Measurements from ENCODE around the gene SLC26A1.
"Not testable (repeated sequence)": the region's sequence is repeated elsewhere in the genome, so short reads cannot be mapped to it uniquely, and the experiment has no call there.

Gene SLC26A1

DNA sequence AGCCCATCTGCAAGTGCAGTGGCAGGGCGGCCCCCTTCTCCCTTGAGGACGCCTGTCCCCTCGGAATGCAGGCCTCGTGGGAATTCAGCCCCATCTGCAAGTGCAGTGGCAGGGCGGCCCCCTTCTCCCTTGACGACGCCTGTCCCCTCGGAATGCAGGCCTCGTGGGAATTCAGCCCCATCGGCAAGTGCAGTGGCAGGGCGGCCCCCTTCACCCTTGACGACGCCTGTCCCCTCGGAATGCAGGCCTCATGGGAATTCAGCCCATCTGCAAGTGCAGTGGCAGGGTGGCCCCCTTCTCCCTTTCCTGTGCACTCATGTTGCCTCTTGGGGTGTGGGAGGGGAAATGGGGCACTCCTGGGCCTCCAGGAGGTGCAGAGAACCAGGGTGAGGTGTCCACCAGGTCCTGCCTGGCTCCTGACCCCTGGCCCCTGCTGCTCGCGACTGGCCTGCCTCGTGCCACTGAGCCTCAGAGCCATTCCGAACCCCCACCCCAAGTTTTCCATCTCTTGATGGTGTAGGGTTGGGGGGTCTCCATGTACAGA lies 6.8 kb upstream of the SLC26A1 start:
- no peaks in the 10 kb centered on the region for H3K4me1 ChIP-seq (ENCODE audit: insufficient read depth, low read length)
- H3K9ac ChIP-seq (ENCODE audit: low read length), result no peak overlapping the region
- no peak overlapping the region for H3K4me3 ChIP-seq (ENCODE audit: low read depth in 1 of 2, low read length in 2 of 2)
- H3K36me3 ChIP-seq (ENCODE audit: insufficient read depth, low read length), result no peaks in the 10 kb centered on the region
- H3K27me3 ChIP-seq (ENCODE audit: control insufficient read depth in 1 of 2, insufficient read depth in 2 of 2, low read length in 2 of 2), result peaks cover 31 to 78% of the 10 kb centered on the region in 2 donors
- H3K27ac ChIP-seq (ENCODE audit: low read depth, low read length), result no peak overlapping the region
- no peaks in the 10 kb centered on the region for H3K9me3 ChIP-seq (ENCODE audit: low read length)

DNA sequence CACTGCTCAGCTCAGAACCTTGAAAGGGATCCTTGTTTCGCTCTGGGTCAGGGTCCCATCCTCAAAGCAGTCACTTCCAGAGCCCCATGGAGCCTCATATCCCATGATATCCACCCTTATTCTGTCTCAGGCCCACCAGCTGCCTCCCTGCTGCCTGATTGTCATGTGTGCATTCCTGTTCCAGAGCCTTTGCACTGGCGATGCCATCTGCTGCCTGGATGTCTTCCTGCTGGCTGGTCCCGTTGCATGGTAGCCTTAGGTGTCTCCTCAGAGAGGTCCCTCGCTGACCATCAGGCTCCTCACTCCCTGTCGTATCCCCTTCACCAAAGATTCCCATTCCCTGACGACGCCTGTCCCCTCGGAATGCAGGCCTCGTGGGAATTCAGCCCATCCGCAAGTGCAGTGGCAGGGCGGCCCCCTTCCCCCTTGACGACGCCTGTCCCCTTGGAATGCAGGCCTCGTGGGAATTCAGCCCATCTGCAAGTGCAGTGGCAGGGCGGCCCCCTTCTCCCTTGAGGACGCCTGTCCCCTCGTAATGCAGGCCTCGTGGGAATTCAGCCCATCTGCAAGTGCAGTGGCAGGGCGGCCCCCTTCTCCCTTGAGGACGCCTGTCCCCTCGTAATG lies 6.1 kb upstream of the SLC26A1 start:
- not testable (repeated sequence) for H3K27ac ChIP-seq (ENCODE audit: low read depth, low read length); H3K9ac ChIP-seq (ENCODE audit: low read length); H3K4me3 ChIP-seq (ENCODE audit: low read depth in 1 of 2, low read length in 2 of 2); H3K4me1 ChIP-seq (ENCODE audit: insufficient read depth, low read length); H3K9me3 ChIP-seq (ENCODE audit: low read length); H3K36me3 ChIP-seq (ENCODE audit: insufficient read depth, low read length)
- H3K27me3 ChIP-seq (ENCODE audit: control insufficient read depth in 1 of 2, insufficient read depth in 2 of 2, low read length in 2 of 2), result peaks cover 27 to 72% of the 10 kb centered on the region in 2 donors

DNA sequence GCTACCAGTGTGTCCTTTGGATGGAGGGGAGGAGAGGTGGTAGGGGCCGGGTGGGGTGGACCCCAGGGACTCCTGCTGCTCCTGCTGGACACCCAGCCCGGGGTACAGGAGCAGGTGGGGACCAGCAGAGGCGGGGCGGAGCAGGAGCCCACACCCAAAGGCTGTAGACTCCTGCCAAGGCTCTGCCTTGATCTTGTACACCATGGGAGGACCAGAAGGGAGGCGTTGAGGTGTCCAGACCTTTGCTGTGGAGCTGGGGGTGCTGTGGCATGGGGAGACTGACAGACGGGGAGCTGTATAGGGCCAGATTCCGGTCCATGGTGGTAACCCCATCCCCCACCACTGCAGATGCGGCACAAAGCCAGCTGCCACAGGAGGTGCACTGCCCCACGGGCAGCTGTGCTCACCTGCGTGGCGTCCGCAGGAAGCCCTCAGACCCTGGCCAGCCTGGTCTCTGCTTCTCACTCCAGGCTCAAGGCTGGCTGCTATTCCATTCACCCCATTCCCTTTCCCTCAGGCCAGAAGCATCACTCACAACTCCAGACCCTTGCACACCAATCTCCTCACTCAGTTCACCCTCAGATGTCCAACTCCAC lies 5.0 kb upstream of the SLC26A1 start:
- Histone ChIP-seq H3K9me3 (ENCODE audit: low read length) (no peaks in the 10 kb centered on the region), H3K36me3 (ENCODE audit: insufficient read depth, low read length) (no peaks in the 10 kb centered on the region), H3K27ac (ENCODE audit: low read depth, low read length) (no peak overlapping the region), H3K4me3 (ENCODE audit: low read depth in 1 of 2, low read length in 2 of 2) (no peak overlapping the region), H3K27me3 (ENCODE audit: control insufficient read depth in 1 of 2, insufficient read depth in 2 of 2, low read length in 2 of 2) (peaks cover 20 to 62% of the 10 kb centered on the region in 2 donors), H3K9ac (ENCODE audit: low read length) (no peak overlapping the region), H3K4me1 (ENCODE audit: insufficient read depth, low read length) (no peaks in the 10 kb centered on the region)

DNA sequence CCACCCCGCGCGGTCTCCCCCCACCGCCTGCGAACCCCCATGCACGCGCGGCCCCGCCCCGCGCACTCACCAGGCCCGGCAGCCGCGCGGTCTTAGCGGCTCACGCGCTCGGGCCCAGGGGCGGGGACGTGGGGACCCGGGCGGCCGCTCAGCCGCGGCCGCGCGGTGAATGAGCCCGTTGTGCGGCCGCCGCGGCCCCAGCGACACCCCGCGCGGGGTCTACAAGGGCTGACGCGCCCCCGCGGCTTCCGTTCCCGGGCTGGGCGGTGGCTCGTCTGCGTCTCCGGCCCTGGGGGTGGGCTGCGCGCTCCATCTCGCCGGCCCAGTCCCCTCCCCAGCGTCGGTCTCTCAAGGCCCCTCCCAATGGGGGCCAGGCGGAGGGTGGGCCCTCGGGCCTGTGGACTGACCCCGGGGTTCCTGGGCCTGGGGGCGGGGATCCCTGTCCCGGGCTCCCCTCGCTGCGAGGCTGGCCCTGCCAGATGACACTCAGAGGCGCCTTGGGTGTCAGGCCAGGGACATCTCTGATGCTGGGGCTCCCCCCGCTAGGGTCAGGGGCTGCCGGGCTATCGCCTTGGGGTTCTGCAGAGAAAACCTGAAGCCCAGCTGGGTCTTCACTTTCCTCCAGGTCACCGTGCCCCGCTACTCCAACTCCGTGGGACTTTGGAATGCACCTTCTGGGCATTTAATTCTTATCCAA lies 4.3 kb upstream of the SLC26A1 start:
- peaks cover 20 to 56% of the 10 kb centered on the region in 2 donors for H3K27me3 ChIP-seq (ENCODE audit: control insufficient read depth in 1 of 2, insufficient read depth in 2 of 2, low read length in 2 of 2)
- no peaks in the 10 kb centered on the region for H3K36me3 ChIP-seq (ENCODE audit: insufficient read depth, low read length)
- H3K4me3 ChIP-seq (ENCODE audit: low read depth in 1 of 2, low read length in 2 of 2), result no peak overlapping the region
- H3K9me3 ChIP-seq (ENCODE audit: low read length), result no peaks in the 10 kb centered on the region
- no peaks in the 10 kb centered on the region for H3K4me1 ChIP-seq (ENCODE audit: insufficient read depth, low read length)
- no peak overlapping the region for H3K9ac ChIP-seq (ENCODE audit: low read length)
- no peak overlapping the region for H3K27ac ChIP-seq (ENCODE audit: low read depth, low read length)

DNA sequence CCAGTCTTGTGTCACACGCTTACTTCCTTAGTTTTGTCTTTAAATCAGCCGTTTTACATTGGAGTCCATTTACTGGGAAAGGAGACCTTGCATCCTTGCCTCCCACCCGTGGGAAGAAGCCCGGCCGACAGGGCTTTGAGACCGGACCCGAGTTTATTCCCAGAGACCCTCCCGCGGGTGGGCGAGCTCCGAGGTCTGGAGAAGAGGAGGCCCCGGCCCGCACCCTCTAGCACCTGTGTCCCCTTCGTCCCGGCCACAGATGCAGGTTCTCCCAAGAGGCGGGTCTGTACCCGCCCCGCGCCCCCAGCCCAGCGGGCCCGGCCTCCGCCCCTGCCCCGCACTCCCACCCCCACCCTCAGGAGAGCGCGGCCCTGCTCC lies 3.8 kb upstream of the SLC26A1 start:
- Histone ChIP-seq H3K27me3 (ENCODE audit: control insufficient read depth in 1 of 2, insufficient read depth in 2 of 2, low read length in 2 of 2) (peaks cover 20 to 51% of the 10 kb centered on the region in 2 donors), H3K27ac (ENCODE audit: low read depth, low read length) (no peak overlapping the region), H3K4me1 (ENCODE audit: insufficient read depth, low read length) (no peaks in the 10 kb centered on the region), H3K36me3 (ENCODE audit: insufficient read depth, low read length) (no peaks in the 10 kb centered on the region), H3K9me3 (ENCODE audit: low read length) (no peaks in the 10 kb centered on the region), H3K4me3 (ENCODE audit: low read depth in 1 of 2, low read length in 2 of 2) (no peak overlapping the region), H3K9ac (ENCODE audit: low read length) (no peak overlapping the region)

DNA sequence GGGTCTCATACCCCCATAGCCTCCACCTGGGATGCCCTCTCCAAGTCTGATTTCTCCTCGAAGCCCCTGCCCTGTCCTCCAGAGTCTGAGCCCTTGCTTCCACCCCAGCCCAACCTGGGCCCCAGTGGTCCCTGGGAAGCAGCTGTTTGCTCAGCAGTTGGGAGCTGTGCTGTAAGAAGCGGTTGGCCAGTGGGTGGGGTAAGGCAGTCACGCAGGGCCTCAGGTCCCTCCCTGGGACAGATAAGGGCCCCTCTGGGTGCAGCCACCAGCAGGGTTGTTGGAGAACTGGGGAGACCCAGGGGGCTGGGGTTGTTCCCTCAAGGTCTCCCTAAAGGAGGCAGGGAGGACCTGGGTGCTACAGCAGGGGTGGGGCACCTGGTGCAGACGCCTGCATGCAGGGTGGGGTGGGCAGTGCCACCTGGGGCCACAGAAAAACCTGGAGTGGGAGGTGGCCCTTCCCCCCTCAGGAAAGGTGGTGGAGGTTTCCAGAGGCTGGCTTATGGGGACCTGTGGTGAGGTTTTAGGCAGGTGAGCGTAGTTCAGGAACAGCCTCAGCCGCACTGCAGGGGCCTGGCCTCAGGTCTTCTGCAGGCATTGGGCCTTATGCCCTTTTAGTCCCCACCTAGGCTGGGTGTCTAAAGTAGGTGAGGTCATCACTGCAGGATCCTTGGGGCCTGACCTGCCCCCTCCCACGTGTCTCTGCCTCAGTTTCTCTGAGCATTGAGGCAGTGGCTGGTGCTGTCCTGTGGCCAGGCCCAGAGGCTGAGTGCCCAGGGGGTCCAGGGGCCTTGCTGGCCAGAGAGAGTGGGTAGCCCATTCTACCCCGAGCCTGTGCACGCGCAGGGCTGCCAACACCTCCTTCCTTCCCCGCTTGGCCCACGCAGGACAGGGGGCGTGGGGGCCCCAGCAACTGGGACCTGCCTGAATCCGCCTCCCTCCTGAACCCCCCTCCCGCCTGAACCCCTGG lies 3.1 kb upstream of the SLC26A1 start:
- H3K9ac ChIP-seq (ENCODE audit: low read length), result no peak overlapping the region
- no peaks in the 10 kb centered on the region for H3K9me3 ChIP-seq (ENCODE audit: low read length)
- H3K27ac ChIP-seq (ENCODE audit: low read depth, low read length), result no peak overlapping the region
- no peaks in the 10 kb centered on the region for H3K36me3 ChIP-seq (ENCODE audit: insufficient read depth, low read length)
- no peak overlapping the region for H3K4me3 ChIP-seq (ENCODE audit: low read depth in 1 of 2, low read length in 2 of 2)
- peaks cover 19 to 44% of the 10 kb centered on the region in 2 donors for H3K27me3 ChIP-seq (ENCODE audit: control insufficient read depth in 1 of 2, insufficient read depth in 2 of 2, low read length in 2 of 2)
- no peaks in the 10 kb centered on the region for H3K4me1 ChIP-seq (ENCODE audit: insufficient read depth, low read length)

DNA sequence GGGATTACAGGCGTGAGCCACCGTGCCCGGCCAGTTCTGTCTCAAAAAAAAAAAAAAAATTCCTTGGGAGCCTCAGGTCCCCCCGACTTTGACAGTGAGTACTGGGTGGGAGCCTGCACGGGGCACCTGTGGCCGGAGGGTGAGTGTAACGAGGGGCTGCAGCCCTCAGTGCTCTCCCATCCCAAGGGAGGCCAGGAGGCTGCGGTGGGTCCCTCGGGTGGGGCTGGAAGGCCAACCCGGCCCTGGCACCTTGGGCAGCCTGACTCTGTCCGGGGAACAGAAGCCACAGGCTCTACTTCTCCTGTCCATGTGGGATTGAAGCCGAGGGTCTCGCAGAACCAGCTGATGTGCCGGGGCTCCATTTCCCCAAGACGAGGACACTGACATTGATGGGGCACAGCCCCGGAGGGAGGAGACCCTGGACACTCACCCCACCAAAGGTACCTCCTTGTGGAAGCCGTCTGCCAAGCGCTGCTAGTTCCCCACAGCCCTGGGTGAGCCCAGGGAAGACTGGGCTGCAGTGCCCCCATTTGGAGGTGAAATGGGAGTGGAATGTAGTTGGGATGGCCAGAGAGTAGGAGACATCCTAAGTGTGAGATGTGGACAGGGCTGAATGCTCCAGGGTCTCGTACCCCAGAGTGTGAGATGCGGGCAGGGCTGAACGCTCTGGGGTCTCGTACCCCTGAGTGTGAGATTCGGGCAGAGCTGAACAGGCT lies 2.3 kb upstream of the SLC26A1 start:
- Histone ChIP-seq H3K27ac (ENCODE audit: low read depth, low read length) (no peak overlapping the region), H3K36me3 (ENCODE audit: insufficient read depth, low read length) (no peaks in the 10 kb centered on the region), H3K4me1 (ENCODE audit: insufficient read depth, low read length) (no peaks in the 10 kb centered on the region), H3K9me3 (ENCODE audit: low read length) (no peaks in the 10 kb centered on the region), H3K4me3 (ENCODE audit: low read depth in 1 of 2, low read length in 2 of 2) (no peak overlapping the region), H3K9ac (ENCODE audit: low read length) (no peak overlapping the region), H3K27me3 (ENCODE audit: control insufficient read depth in 1 of 2, insufficient read depth in 2 of 2, low read length in 2 of 2) (peaks cover 11 to 35% of the 10 kb centered on the region in 2 donors)

DNA sequence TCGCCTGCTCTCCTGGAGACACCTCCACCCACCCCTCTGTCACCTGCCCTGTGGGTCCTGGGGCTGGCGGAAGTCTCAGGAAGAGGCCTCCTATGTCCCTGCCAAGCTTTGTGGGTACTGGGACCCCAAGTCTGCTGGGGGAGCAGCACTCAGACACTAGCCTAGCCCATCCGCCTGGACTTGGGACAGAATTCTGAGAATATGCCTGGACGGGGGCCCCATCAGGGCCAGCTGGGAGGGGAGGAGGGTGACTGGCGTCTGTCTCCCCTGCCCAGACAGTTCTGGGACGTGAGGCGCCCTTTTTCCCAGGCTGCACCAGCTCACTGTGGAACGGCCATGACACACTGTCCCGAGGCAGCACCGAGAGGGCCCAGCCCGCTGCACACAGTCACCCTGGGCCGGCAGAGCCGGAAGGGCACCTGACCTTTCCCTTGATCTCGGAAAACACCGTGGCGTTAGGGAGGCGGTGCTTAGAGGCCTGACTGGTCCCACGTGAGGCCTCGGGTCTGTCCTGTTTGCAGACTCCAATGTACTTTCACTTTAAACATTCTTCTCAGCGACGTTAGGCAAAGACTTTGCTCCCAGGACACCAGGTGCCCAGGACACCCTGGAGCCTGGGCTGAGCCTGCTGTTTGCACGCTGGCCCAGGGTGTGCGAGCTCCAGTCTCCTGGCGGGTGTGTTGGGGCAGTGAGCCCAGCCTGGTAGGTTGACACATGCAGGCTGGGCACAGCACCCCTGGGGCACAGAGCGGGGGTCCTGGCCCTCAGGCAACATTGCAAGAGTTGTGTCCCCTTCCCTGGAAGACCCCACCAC lies 700 bp downstream of the SLC26A1 start:
- Histone ChIP-seq H3K4me1 (ENCODE audit: insufficient read depth, low read length) (peaks cover 7% of the 10 kb centered on the region), H3K36me3 (ENCODE audit: insufficient read depth, low read length) (no peaks in the 10 kb centered on the region), H3K9ac (ENCODE audit: low read length) (no peak overlapping the region), H3K4me3 (ENCODE audit: low read depth in 1 of 2, low read length in 2 of 2) (no peak overlapping the region), H3K9me3 (ENCODE audit: low read length) (no peaks in the 10 kb centered on the region), H3K27me3 (ENCODE audit: control insufficient read depth in 1 of 2, insufficient read depth in 2 of 2, low read length in 2 of 2) (peaks cover under 1 to 11% of the 10 kb centered on the region in 2 donors), H3K27ac (ENCODE audit: low read depth, low read length) (no peak overlapping the region)

DNA sequence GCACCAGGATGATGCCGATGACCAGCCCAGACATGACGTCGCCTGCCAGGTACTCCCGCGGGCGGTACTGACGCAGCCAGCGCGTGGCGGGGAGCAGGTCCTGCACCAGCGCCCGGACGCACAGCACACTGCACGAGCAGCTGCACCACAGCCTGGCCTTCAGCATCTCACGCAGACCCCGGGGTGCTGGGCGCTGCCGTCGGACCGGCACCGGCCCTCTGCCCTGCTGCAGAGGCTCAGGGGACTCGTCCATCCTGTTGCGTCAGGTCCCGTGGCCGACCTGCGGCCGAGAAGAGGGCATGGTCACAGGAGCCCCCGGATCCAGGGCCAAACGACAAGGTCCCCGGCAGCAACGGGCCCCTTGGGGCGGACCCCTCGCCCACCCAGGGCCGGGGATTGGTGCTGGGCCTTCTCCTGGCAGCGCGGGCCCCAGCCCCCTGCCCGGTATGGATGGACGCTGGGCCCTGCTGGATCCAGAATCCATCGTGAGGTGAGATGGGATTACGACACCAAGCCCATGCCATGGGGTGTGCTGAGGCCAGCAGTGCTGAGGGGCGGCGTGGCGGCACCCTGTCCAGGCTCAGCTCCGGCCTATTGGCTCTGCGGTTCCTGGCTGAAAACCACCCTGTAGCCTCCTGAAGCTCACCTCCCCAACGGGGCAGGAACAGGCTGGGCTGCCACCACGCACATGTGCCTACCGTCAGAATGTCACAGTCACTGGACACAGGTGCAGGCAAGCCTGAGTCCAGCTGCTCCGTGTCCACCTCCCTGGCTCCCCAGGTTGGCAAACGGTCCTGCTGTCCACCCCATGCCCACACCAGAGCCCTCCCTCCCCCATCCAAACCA lies 1.5 kb downstream of the SLC26A1 start:
- Histone ChIP-seq H3K4me1 (ENCODE audit: insufficient read depth, low read length) (peaks cover 9% of the 10 kb centered on the region), H3K9me3 (ENCODE audit: low read length) (no peaks in the 10 kb centered on the region), H3K27ac (ENCODE audit: low read depth, low read length) (no peak overlapping the region), H3K4me3 (ENCODE audit: low read depth in 1 of 2, low read length in 2 of 2) (no peak overlapping the region), H3K27me3 (ENCODE audit: control insufficient read depth in 1 of 2, insufficient read depth in 2 of 2, low read length in 2 of 2) (peaks cover 0 to 4% of the 10 kb centered on the region in 2 donors), H3K9ac (ENCODE audit: low read length) (no peak overlapping the region), H3K36me3 (ENCODE audit: insufficient read depth, low read length) (no peaks in the 10 kb centered on the region)
